HepG2 (cell line): ENCODE results near the gene ITCH. TPM values are rescaled to one million over a fixed set of nuclear protein-coding genes. Genes with fewer than 3 reads are reported as not detected.
A peak's percentile ranks its signal among the peaks of the same experiment; 100 is the strongest.

Experiments used
- ARHGAP35 ChIP-seq: sonication (generic); formaldehyde crosslinking; IDR thresholded peaks from 2 replicates; pipeline ENCODE4 v1.9.0; 2022; ENCODE audit warnings: mild to moderate bottlenecking, inconsistent platforms, moderate library complexity, missing genetic modification reagents, borderline replicate concordance
- ATF6 ChIP-seq: sonication (generic); formaldehyde crosslinking; conservative IDR thresholded peaks from 2 replicates; pipeline ENCODE4 v1.4.0; 2020; ENCODE audit warnings: missing genetic modification reagents
- CAMTA2 ChIP-seq: sonication (generic); formaldehyde crosslinking; IDR thresholded peaks from 2 replicates; pipeline ENCODE4 v1.4.0; 2020; ENCODE audit warnings: mild to moderate bottlenecking, missing genetic modification reagents, borderline replicate concordance
- ETV5 ChIP-seq: IDR thresholded peaks from 2 replicates; pipeline ENCODE4 v1.6.1; 2018; ENCODE audit warnings: missing biosample characterization, missing genetic modification reagents, inconsistent platforms, borderline replicate concordance
- HOXA9 ChIP-seq: sonication (generic); formaldehyde crosslinking; IDR thresholded peaks from 2 replicates; pipeline ENCODE4 v1.8.1; 2022; ENCODE audit warnings: missing genetic modification reagents, mild to moderate bottlenecking, moderate library complexity, borderline replicate concordance
- KLF11 ChIP-seq: IDR thresholded peaks from 2 replicates; pipeline ENCODE4 v1.6.1; 2016; ENCODE audit warnings: missing compliant biosample characterization
- MTA1 ChIP-seq: sonication (generic); formaldehyde crosslinking; IDR thresholded peaks from 2 replicates; pipeline ENCODE4 v1.4.0; 2020; ENCODE audit warnings: missing genetic modification reagents, mild to moderate bottlenecking, borderline replicate concordance
- NKX3-1 ChIP-seq: sonication (generic); formaldehyde crosslinking; IDR thresholded peaks from 2 replicates; pipeline ENCODE4 v1.5.0; 2020; ENCODE audit warnings: missing genetic modification reagents
- SALL1 ChIP-seq: sonication (generic); formaldehyde crosslinking; IDR thresholded peaks from 2 replicates; pipeline ENCODE4 v1.8.0; 2022; ENCODE audit warnings: mild to moderate bottlenecking, missing genetic modification reagents
- STAT6 ChIP-seq: sonication (generic); formaldehyde crosslinking; IDR thresholded peaks from 2 replicates; pipeline ENCODE4 v1.4.0; 2020; ENCODE audit warnings: missing genetic modification reagents, mild to moderate bottlenecking, borderline replicate concordance
- ZNF234 ChIP-seq: sonication (generic); formaldehyde crosslinking; conservative IDR thresholded peaks from 2 replicates; pipeline ENCODE4 v1.5.1; 2020; ENCODE audit warnings: mild to moderate bottlenecking, missing genetic modification reagents
- ZUFSP ChIP-seq: sonication (generic); formaldehyde crosslinking; IDR thresholded peaks from 2 replicates; pipeline ENCODE4 v1.9.0; 2021; ENCODE audit warnings: missing genetic modification reagents, mild to moderate bottlenecking, borderline replicate concordance
- polyA plus RNA-seq, 8 experiments: library from polyadenylated mRNA; depleted of rRNA in 3 of 8; stranded (reverse) in 7 of 8; unstranded in 1 of 8; fragments of >200 nt; fragmentation: Illumina TruSeq in 4 of 8; extraction: Trizol in 4 of 8; gene quantifications; 2 replicates each; pipeline versions ENCODE4 v1.2.1 to v1.2.3, GENCODE V29; 2011 to 2016; ENCODE audit warnings: low read depth in 4 of 8, missing spikeins in 1 of 8, mixed read lengths in 1 of 8; ENCODE audit not compliant: insufficient read depth in 1 of 8
- total RNA-seq, 5 experiments: library from RNA; depleted of rRNA; stranded (reverse); fragments of >200 nt; fragmentation: Illumina TruSeq; extraction: Trizol; gene quantifications; 2 replicates each; pipeline ENCODE4 v1.2.3, GENCODE V29; 2016; ENCODE audit warnings: low read depth in 1 of 5

Gene ITCH
- total and polyA plus RNA-seq, 2 of the 13 experiments (the other 11 are each of a cell fraction or from before 2014, with no cell fraction given): 20.5 to 112 TPM

- TF ChIP-seq ATF6 (CRISPR knock-in tag): no peak
- no peak for TF ChIP-seq HOXA9 (CRISPR knock-in tag)
- peak; percentile 42; the same call in 1 of the 2 replicates for TF ChIP-seq MTA1
- no peak for TF ChIP-seq NKX3-1 (CRISPR knock-in tag)
- no peak for TF ChIP-seq CAMTA2 (CRISPR knock-in tag)
- peak; percentile 23 for TF ChIP-seq SALL1 (CRISPR knock-in tag)
- peak; percentile 24; the same call in 1 of the 2 replicates for TF ChIP-seq ETV5 (CRISPR knock-in tag)
- 0 out of 2 replicates have a peak, but pooled peaks have one; percentile 49 for TF ChIP-seq ZUFSP
- no peak for TF ChIP-seq STAT6 (CRISPR knock-in tag)
- no peak for TF ChIP-seq KLF11 (CRISPR knock-in tag)
- no peak for TF ChIP-seq ZNF234 (CRISPR knock-in tag)
- no peak for TF ChIP-seq ARHGAP35
Observed at GRCh38 chr20:34334654-34335407, 28.2 kb upstream of the ITCH start (continued).
